ENCODE data around the gene OTX1. TPM values are rescaled to one million over a fixed set of nuclear protein-coding genes. Genes with fewer than 3 reads are reported as not detected.

The OTX1 gene
- total and polyA plus RNA-seq, 2 donors (not counting 3 experiments of a cell fraction or from before 2014, with no cell fraction given), result not detected

- no peaks in the 10 kb centered on the region for H3K79me2 ChIP-seq (ENCODE audit: control insufficient read depth, insufficient read depth, low read length)
- intact Hi-C loops (cut with micrococcal nuclease), result loop anchor here (1.0 to 5.0 kb wide), 2 partner anchors 409 to 468 kb away; no protein-coding TSS in a partner anchor
- H3K36me3 ChIP-seq (ENCODE audit: control insufficient read depth in 2 of 2, extremely low read depth in 1 of 2, insufficient read depth in 2 of 2, low read length in 2 of 2), result no peaks in the 10 kb centered on the region
- H3K27me3 ChIP-seq (ENCODE audit: control insufficient read depth in 2 of 2, insufficient read depth in 2 of 2, low read length in 2 of 2), result peaks cover 5 to 8% of the 10 kb centered on the region in 2 experiments
- no peak overlapping the region for H3K4me2 ChIP-seq (ENCODE audit: insufficient read depth, low read length)
- H3K9me1 ChIP-seq (replicated peaks; ENCODE audit: control insufficient read depth, extremely low read depth, insufficient read depth, low read length), result no peaks in the 10 kb centered on the region
- TF ChIP-seq MYC (IDR thresholded peaks at IDR 0.05; ENCODE audit: low read depth, low read length) (no peak), CTCF (IDR thresholded peaks at IDR 0.05; ENCODE audit: extremely low read depth in 1 of 2, insufficient read depth in 1 of 2, low read depth in 1 of 2, low read length in 2 of 2) (peak; percentile 13 to 28)
- FAIRE-seq, result no peak
- no peaks in the 10 kb centered on the region for H3K4me1 ChIP-seq (ENCODE audit: control insufficient read depth, extremely low read depth, insufficient read depth, low read length)
- ChIA-PET POLR2A (interaction anchor here (0.6 kb wide), 1 partner anchor 101 kb away, joined by 5 read pairs; no protein-coding TSS in a partner anchor), CTCF (interaction anchor here (0.8 to 2.2 kb wide), 6 partner anchors 13 to 465 kb away, joined by 3 to 15 read pairs (median 7); no protein-coding TSS in a partner anchor)
- H3K27ac ChIP-seq (ENCODE audit: insufficient read depth, low read depth, low read length), result no peak overlapping the region
- BruUV-seq (replicated peaks), result no TSS peak
- H3K9me3 ChIP-seq (replicated peaks; ENCODE audit: control insufficient read depth, insufficient read depth, low read length), result no peaks in the 10 kb centered on the region
- H4K20me1 ChIP-seq (replicated peaks; ENCODE audit: control insufficient read depth, extremely low read depth, insufficient read depth, low read length), result no peaks in the 10 kb centered on the region
- no peak overlapping the region for H3K4me3 ChIP-seq (replicated peaks in 1 of 3; ENCODE audit: insufficient read depth in 1 of 3, low read depth in 1 of 3, low read length in 3 of 3)
- DNase-seq (ENCODE audit: low read depth, low spot score), result peak; percentile 6
- H3K9ac ChIP-seq (replicated peaks; ENCODE audit: extremely low read depth, insufficient read depth, low read length), result no peak overlapping the region
- dilution Hi-C loops (cut with MboI; ENCODE audit: extremely low pct_ligation_motif_present, low sequenced_read_pairs), result no loop called here
- H2AFZ ChIP-seq (ENCODE audit: low read depth, low read length), result no peak overlapping the region
These were observed 28.4 kb downstream of the OTX1 start for GRCh38 chr2:63078852-63079606.

- no peak overlapping the region for H3K27ac ChIP-seq (ENCODE audit: insufficient read depth, low read depth, low read length)
- H3K9me3 ChIP-seq (replicated peaks; ENCODE audit: control insufficient read depth, insufficient read depth, low read length), result no peaks in the 10 kb centered on the region
- TF ChIP-seq EZH2 (IDR thresholded peaks at IDR 0.05; ENCODE audit: borderline replicate concordance, low read depth, low read length, severe bottlenecking), result no peak
- TF ChIP-seq POLR2AphosphoS5 (IDR thresholded peaks at IDR 0.05; ENCODE audit: insufficient read depth, low read depth, low read length), result no peak
- TF ChIP-seq JUN (IDR thresholded peaks at IDR 0.05; ENCODE audit: borderline replicate concordance, insufficient read depth, insufficient read length, low read depth), result no peak
- no peak for TF ChIP-seq POLR2A (IDR thresholded peaks at IDR 0.05; ENCODE audit: low read depth, low read length)
- TF ChIP-seq MAX (IDR thresholded peaks at IDR 0.05; ENCODE audit: insufficient read depth, insufficient read length), result no peak
- TF ChIP-seq CTCF (IDR thresholded peaks at IDR 0.05; ENCODE audit: extremely low read depth in 1 of 2, insufficient read depth in 1 of 2, low read depth in 1 of 2, low read length in 2 of 2), result no peak
- no peak for TF ChIP-seq GATA2 (IDR thresholded peaks at IDR 0.05; ENCODE audit: insufficient read depth, insufficient read length, low read depth, low read length)
- no peak for TF ChIP-seq FOS (IDR thresholded peaks at IDR 0.05; ENCODE audit: borderline replicate concordance, insufficient read depth, low read length)
- no peaks in the 10 kb centered on the region for H3K79me2 ChIP-seq (ENCODE audit: control insufficient read depth, insufficient read depth, low read length)
- no peaks in the 10 kb centered on the region for H3K36me3 ChIP-seq (ENCODE audit: control insufficient read depth in 2 of 2, extremely low read depth in 1 of 2, insufficient read depth in 2 of 2, low read length in 2 of 2)
- H3K9me1 ChIP-seq (replicated peaks; ENCODE audit: control insufficient read depth, extremely low read depth, insufficient read depth, low read length), result no peaks in the 10 kb centered on the region
- intact Hi-C loops (cut with micrococcal nuclease) (no loop called here), dilution Hi-C loops (cut with MboI; ENCODE audit: extremely low pct_ligation_motif_present, low sequenced_read_pairs) (no loop called here)
- H4K20me1 ChIP-seq (replicated peaks; ENCODE audit: control insufficient read depth, extremely low read depth, insufficient read depth, low read length), result no peaks in the 10 kb centered on the region
- no TSS peak for BruUV-seq (replicated peaks)
- DNase-seq (ENCODE audit: low read depth, low spot score), result no peak
- POLR2A ChIA-PET, result no interaction called here
- H2AFZ ChIP-seq (ENCODE audit: low read depth, low read length), result no peak overlapping the region
- no peak for FAIRE-seq
- H3K9ac ChIP-seq (replicated peaks; ENCODE audit: extremely low read depth, insufficient read depth, low read length), result no peak overlapping the region
- H3K27me3 ChIP-seq (ENCODE audit: control insufficient read depth in 2 of 2, insufficient read depth in 2 of 2, low read length in 2 of 2), result peaks cover 5 to 18% of the 10 kb centered on the region in 2 experiments
- H3K4me1 ChIP-seq (ENCODE audit: control insufficient read depth, extremely low read depth, insufficient read depth, low read length), result no peaks in the 10 kb centered on the region
- H3K4me2 ChIP-seq (ENCODE audit: insufficient read depth, low read length), result no peak overlapping the region
- no peak overlapping the region for H3K4me3 ChIP-seq (replicated peaks in 1 of 3; ENCODE audit: insufficient read depth in 1 of 3, low read depth in 1 of 3, low read length in 3 of 3)
- CTCF ChIA-PET, result no interaction called here
These were observed 30.8 kb downstream of the OTX1 start for GRCh38 chr2:63081404-63081803.

Measured in endothelial cell of umbilical vein (primary cell).